Measurements from ENCODE around the gene GAL. TPM values are rescaled to one million over a fixed set of nuclear protein-coding genes. Genes with fewer than 3 reads are reported as not detected.

The GAL gene
- total and polyA plus RNA-seq, 2 of the 8 experiments (the other 6 are each of a cell fraction or from before 2014, with no cell fraction given), result 81.8 to 233 TPM

- Histone ChIP-seq H3K79me1 (ENCODE audit: low read depth, low read length) (no peaks in the 10 kb centered on the region), H3K9ac (replicated peaks in 1 of 4; ENCODE audit: extremely low read depth in 1 of 4, low read depth in 3 of 4, low read length in 3 of 4) (no peak overlapping the region), H3K4me3 (ENCODE audit: extremely low read depth in 1 of 4, insufficient read depth in 2 of 4, low read depth in 3 of 4, low read length in 4 of 4) (no peak overlapping the region), H4K20me1 (replicated peaks in 1 of 2; ENCODE audit: control insufficient read depth in 1 of 2, insufficient read depth in 2 of 2, low read length in 2 of 2) (no peaks in the 10 kb centered on the region), H3K27me3 (replicated peaks in 1 of 4; ENCODE audit: control insufficient read depth in 3 of 4, extremely low read depth in 1 of 4, insufficient read depth in 3 of 4, low read length in 3 of 4) (no peaks in the 10 kb centered on the region), H3K4me1 (replicated peaks in 1 of 4; ENCODE audit: control insufficient read depth in 3 of 4, insufficient read depth in 4 of 4, low read length in 3 of 4) (peaks cover 0 to 5% (median 2%) of the 10 kb centered on the region in 4 experiments; a peak in 3 of 7 replicates), H3K14ac (ENCODE audit: insufficient read length) (no peak overlapping the region), H3K23ac (ENCODE audit: insufficient read length) (no peak overlapping the region), H3K9me3 (ENCODE audit: insufficient read depth in 2 of 2, low read depth in 1 of 2, low read length in 1 of 2) (no peaks in the 10 kb centered on the region), H2BK12ac (ENCODE audit: low read depth, low read length) (peak overlapping the region; percentile 80; the same call in 1 of the 2 replicates), H3K36me3 (ENCODE audit: control insufficient read depth in 2 of 4, insufficient read depth in 4 of 4, low read length in 3 of 4) (no peaks in the 10 kb centered on the region; a peak in 1 of 8 replicates), H3K4me2 (ENCODE audit: insufficient read depth in 1 of 2, low read depth in 2 of 2, low read length in 2 of 2) (no peak overlapping the region), H3K18ac (ENCODE audit: extremely low read depth, low read length) (no peak overlapping the region), H2AFZ (ENCODE audit: low read length) (no peak overlapping the region), H3K27ac (ENCODE audit: low read depth, low read length) (no peak overlapping the region), H2BK20ac (ENCODE audit: low read length) (no peak overlapping the region), H3K79me2 (ENCODE audit: control insufficient read depth in 1 of 2, insufficient read depth in 2 of 2, low read length in 2 of 2) (no peaks in the 10 kb centered on the region), H4K91ac (replicated peaks; ENCODE audit: insufficient read length, low read length) (no peak overlapping the region), H2BK5ac (ENCODE audit: low read depth, low read length) (no peak overlapping the region), H4K8ac (ENCODE audit: extremely low read depth, insufficient read depth, low read length) (peak overlapping the region; percentile 71; the same call in 1 of the 2 replicates), H4K5ac (ENCODE audit: insufficient read length, low read depth, low read length) (no peak overlapping the region), H3K56ac (replicated peaks; ENCODE audit: insufficient read length, low read depth, low read length) (no peak overlapping the region), H3K4ac (replicated peaks; ENCODE audit: insufficient read length, low read depth, low read length) (no peak overlapping the region), H2AK5ac (ENCODE audit: low read depth, low read length) (no peak overlapping the region), H2BK120ac (replicated peaks; ENCODE audit: low read depth, low read length) (no peak overlapping the region), H3K23me2 (ENCODE audit: low read depth, low read length) (no peaks in the 10 kb centered on the region; the same call in 1 of the 2 replicates), H2BK15ac (ENCODE audit: low read length) (no peak overlapping the region)
- no peak for TF ChIP-seq NANOG (IDR thresholded peaks at IDR 0.05; ENCODE audit: insufficient read depth, low read depth, low read length, poor library complexity, severe bottlenecking)
- TF ChIP-seq, protein P1, sequence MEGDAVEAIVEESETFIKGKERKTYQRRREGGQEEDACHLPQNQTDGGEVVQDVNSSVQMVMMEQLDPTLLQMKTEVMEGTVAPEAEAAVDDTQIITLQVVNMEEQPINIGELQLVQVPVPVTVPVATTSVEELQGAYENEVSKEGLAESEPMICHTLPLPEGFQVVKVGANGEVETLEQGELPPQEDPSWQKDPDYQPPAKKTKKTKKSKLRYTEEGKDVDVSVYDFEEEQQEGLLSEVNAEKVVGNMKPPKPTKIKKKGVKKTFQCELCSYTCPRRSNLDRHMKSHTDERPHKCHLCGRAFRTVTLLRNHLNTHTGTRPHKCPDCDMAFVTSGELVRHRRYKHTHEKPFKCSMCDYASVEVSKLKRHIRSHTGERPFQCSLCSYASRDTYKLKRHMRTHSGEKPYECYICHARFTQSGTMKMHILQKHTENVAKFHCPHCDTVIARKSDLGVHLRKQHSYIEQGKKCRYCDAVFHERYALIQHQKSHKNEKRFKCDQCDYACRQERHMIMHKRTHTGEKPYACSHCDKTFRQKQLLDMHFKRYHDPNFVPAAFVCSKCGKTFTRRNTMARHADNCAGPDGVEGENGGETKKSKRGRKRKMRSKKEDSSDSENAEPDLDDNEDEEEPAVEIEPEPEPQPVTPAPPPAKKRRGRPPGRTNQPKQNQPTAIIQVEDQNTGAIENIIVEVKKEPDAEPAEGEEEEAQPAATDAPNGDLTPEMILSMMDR (IDR thresholded peaks at IDR 0.05; ENCODE audit: control extremely low read depth in 1 of 3, insufficient read depth in 1 of 3, low read depth in 1 of 3, low read length in 3 of 3), result peak; percentile 11 to 40 (median 32)
- peak; percentile 14 to 39; a peak in 2 of 4 replicates for TF ChIP-seq RAD21 (IDR thresholded peaks at IDR 0.05 in 1 of 2, conservative IDR thresholded peaks at IDR 0.05 in 1 of 2; ENCODE audit: low read depth in 2 of 2, low read length in 2 of 2)
- DNase-seq (ENCODE audit: low read depth in 1 of 2, low spot score in 2 of 2) (no peak), FAIRE-seq (no peak)
- ChIA-PET CTCF (ENCODE audit: partially characterized antibody) (interaction anchor here (1.1 to 1.6 kb wide), 5 partner anchors 9 to 77 kb away, joined by 3 to 5 read pairs (median 3); no protein-coding TSS in a partner anchor), POLR2A (ENCODE audit: partially characterized antibody) (interaction anchor here (0.9 to 2.8 kb wide), 2 partner anchors 11 to 15 kb away, joined by 3 to 17 read pairs; partner anchors contain the start of gene GAL)
- WGBS, 2 experiments (ENCODE audit: extremely low coverage in 1 of 2, insufficient coverage in 1 of 2, insufficient read length in 1 of 2, insufficient replicate concordance in 2 of 2, low coverage in 1 of 2, low lambda C conversion rate in 2 of 2, missing lambda C conversion rate in 1 of 2), result 84% methylated on average over 24 of the region's 33 CpGs; no CpG with 5 or more reads in 1 of the 2 experiments
Measured at GRCh38 chr11:68670208-68670992, 13.9 kb upstream of the GAL start.
